Effector memory CD4-positive, alpha-beta T cell (primary cell): Measurements from ENCODE around the gene LSAMP.
"Not testable (repeated sequence)": the region's sequence is repeated elsewhere in the genome, so short reads cannot be mapped to it uniquely, and the experiment has no call there.

ENCODE experiments used
- DNase-seq, 3 donors: peaks; one replicate each; pipeline ENCODE4 v3.0.0-alpha.2; 2020
- H3K27ac ChIP-seq: 2 replicates; pipeline ENCODE4 v1.7.0; 2013; ENCODE audit warnings: mild to moderate bottlenecking, low read length, moderate library complexity; ENCODE audit not compliant: insufficient read depth, poor library complexity, severe bottlenecking
- H3K27me3 ChIP-seq: replicated peaks from 2 replicates; pipeline ENCODE4 v1.7.0; 2013; ENCODE audit warnings: mild to moderate bottlenecking, low read length; ENCODE audit not compliant: insufficient read depth, control insufficient read depth, poor library complexity, severe bottlenecking
- H3K36me3 ChIP-seq: 2 replicates; pipeline ENCODE4 v1.7.0; 2013; ENCODE audit warnings: mild to moderate bottlenecking, low read length, moderate library complexity; ENCODE audit not compliant: control insufficient read depth, insufficient read depth
- H3K4me1 ChIP-seq: 2 replicates; pipeline ENCODE4 v1.7.0; 2013; ENCODE audit warnings: low read length, mild to moderate bottlenecking; ENCODE audit not compliant: control insufficient read depth, insufficient read depth, poor library complexity, severe bottlenecking
- H3K4me3 ChIP-seq: 2 replicates; pipeline ENCODE4 v1.7.0; 2013; ENCODE audit warnings: low read length, low read depth, mild to moderate bottlenecking; ENCODE audit not compliant: insufficient read depth, poor library complexity, severe bottlenecking
- H3K9me3 ChIP-seq: 2 replicates; pipeline ENCODE4 v1.7.0; 2013; ENCODE audit warnings: mild to moderate bottlenecking, low read length, moderate library complexity; ENCODE audit not compliant: control insufficient read depth

Gene LSAMP

DNA sequence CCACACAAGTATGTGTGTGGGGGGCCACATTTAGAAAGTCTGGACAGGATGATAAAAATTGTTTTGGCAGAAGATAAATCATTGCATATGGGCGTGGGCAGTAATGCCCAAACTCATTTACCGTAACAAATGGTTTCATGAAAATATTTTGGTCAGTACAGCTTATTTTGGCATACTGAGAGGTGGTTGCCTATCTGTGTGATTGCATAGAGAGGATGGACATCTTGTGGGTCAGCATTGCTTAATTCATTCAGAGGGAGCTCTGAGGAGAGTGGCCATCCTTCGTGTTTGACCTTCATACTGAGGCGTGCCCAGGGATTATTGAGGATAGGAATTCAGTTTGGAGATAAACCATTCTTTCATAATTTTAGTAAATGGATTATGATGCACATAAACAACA lies 659.5 kb downstream of the LSAMP start:
- no peaks in the 10 kb centered on the region for H3K36me3 ChIP-seq
- H3K27me3 ChIP-seq, result no peaks in the 10 kb centered on the region
- no peak overlapping the region for H3K4me3 ChIP-seq
- H3K9me3 ChIP-seq, result no peaks in the 10 kb centered on the region
- DNase-seq, result no peak
- H3K4me1 ChIP-seq, result no peaks in the 10 kb centered on the region
- H3K27ac ChIP-seq, result no peak overlapping the region

DNA sequence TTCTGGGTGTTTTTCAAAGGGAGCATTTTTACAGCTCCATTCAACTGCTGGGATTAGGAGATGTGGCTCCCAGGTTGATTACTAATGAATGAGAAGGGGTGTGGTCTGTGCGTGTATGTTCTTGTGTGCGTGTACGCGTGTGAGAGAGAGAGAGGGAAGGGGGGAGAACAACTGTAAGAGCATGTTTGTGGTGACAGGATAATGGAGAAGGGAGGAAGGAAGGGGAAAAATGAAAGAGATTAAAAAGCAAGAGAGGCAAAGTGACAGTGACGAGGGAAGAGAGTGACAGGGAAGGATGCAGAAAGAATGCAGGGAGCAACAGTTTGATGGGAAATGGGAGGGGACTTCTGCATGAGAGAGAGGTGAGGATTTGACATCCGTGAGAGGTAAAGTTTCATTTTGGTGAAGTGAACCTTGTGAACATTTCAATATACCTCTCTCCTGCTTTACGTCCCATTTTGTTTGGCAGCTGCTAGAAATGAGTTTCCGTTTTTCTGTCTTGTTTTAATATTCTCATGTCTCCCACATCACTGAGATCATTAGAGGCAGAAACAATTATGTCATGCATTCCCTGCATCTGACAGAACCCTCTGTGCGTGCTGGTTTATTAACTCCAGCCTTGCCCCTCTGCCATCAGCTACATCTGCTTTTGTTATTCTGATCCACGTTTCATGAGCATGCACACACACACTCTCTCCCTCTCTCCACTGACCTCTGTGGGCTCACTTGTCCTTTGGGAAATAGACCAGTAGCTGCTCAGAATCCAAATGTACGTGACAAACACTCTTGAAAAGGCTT lies 660.3 kb downstream of the LSAMP start:
- Histone ChIP-seq H3K27me3 (no peaks in the 10 kb centered on the region), H3K4me3 (peak overlapping the region; percentile 61), H3K4me1 (no peaks in the 10 kb centered on the region), H3K27ac (peak overlapping the region; percentile 92), H3K9me3 (no peaks in the 10 kb centered on the region), H3K36me3 (no peaks in the 10 kb centered on the region)
- DNase-seq, result no peak

DNA sequence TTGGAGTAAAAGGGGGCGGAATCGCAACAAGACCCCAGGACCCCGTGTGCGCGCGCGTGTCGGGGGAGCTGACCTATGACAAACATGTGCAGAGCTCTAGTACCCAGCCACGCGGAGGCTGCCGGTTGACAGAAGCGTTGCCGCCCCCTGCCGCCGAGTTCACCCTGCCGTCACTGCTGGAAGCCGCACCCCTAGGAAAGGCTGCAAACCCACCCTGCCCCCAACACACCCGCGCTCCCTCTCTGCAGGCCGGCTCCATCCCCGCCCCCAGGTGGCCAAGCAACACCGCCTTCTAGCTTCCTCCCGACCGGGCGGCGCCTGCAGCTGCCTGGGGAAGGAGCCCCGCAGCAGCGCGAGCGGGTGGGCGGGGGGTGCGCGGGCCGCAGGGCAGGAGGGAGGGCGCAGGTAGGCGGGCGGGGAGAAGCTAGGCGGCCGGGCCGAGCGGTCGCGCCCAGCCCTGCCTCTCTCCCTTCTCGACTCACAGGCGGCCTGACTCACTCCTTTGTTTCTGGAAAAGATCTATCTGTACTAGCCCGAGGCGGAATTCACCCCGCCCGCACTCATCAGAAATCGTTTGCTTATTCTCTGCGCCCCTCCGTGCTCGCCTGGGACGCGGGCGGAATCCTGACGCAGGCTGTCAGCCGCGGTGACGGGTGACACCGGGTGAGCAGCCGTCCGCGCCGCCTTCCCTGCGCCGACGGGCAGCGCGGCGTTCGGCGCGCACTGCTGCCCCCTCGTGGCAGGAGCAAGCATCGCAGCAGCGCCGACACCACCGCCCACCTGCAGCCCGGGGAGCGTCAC lies 661.1 kb downstream of the LSAMP start:
- H3K27ac ChIP-seq, result peak overlapping the region; percentile 92

DNA sequence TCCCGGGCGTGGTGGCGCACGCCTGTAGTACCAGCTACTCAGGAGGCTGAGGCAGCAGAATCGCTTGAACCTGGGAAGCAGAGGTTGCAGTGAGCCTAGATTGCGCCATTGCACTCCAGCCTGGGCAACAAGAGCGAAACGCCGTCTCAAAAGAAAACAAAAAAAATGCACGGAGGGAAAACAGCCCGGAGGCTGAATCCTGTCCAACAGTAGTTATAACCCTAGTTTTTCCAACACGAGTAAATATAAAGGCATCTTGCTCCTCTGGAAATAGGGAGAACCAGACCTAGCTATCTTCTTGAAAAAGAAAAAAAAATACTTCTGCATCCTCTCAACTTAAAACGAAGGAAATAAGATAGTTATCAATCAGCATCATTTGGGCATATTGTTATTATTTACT lies 661.9 kb downstream of the LSAMP start:
- Histone ChIP-seq H3K4me3 (peak overlapping the region; percentile 61), H3K27ac (peak overlapping the region; percentile 92)
- not testable (repeated sequence) for DNase-seq, H3K36me3 ChIP-seq, H3K27me3 ChIP-seq, H3K4me1 ChIP-seq, H3K9me3 ChIP-seq

More for the DNA sequence above, 661.1 kb downstream of the LSAMP start:
- Histone ChIP-seq H3K4me3 (peak overlapping the region; percentile 61), H3K36me3 (no peaks in the 10 kb centered on the region), H3K27me3 (no peaks in the 10 kb centered on the region), H3K9me3 (no peaks in the 10 kb centered on the region), H3K4me1 (no peaks in the 10 kb centered on the region)
- DNase-seq, result peak; percentile 78 to 88 (median 83)

DNA sequence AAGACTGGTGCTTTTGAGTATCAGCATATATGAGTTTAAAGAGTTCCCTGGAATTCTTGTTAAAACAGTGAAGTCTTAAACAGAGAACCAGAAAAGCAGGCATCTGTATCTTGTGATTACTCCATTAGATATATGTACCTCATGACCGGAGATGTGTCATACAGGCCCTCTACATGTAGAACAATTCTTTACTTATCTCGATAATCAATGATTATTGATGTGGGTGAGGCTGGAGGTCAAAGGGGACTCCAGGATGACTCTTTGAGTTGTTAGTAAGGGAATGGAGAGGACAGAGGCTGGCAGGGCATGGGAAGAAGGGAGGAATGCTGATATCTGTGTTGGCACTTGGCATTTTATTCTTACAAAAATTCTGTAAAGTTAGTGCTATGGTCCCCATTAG lies 666.3 kb downstream of the LSAMP start:
- Histone ChIP-seq H3K36me3 (no peaks in the 10 kb centered on the region), H3K27ac (no peak overlapping the region), H3K4me1 (no peaks in the 10 kb centered on the region), H3K27me3 (no peaks in the 10 kb centered on the region), H3K4me3 (no peak overlapping the region), H3K9me3 (no peaks in the 10 kb centered on the region)
- DNase-seq, result no peak

DNA sequence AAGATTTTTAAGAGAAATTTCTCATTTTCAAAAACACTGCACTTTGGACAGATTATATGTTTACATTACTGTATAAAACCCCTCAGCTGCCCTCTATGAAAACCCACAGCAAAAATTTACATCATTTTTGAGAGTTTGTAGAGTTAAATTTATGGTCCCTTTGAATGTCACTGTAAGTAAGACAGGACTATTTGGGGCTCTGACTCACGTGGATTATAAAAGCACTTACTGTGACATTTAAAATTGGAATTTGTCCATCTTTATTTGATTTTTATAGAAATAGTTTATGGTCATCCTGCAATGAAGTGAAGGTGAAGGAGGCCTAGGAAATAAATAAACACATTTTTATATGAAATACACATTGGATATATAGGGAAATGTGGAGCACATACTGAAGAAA lies 672.3 kb downstream of the LSAMP start:
- Histone ChIP-seq H3K4me3 (no peak overlapping the region), H3K27me3 (no peaks in the 10 kb centered on the region), H3K36me3 (no peaks in the 10 kb centered on the region), H3K9me3 (no peaks in the 10 kb centered on the region), H3K4me1 (no peaks in the 10 kb centered on the region), H3K27ac (no peak overlapping the region)
- no peak for DNase-seq

DNA sequence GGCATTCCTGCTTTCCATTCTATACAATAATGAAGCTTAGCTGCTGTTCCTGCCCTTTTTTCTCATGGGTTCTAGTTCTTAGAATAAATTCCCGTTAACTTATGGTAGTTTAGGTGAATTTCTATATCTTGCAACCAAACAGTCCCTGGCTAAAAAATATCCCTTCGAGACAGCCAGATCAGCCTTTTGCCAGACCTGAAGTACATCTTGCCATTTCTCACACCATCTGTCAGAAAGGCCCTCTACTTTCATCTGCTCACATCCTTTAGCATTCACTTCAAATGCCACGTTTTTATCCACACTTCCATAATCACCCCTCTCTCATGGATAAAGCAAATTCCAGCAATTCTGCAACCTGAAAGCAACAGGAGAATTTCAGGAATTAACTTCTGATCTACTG lies 676.6 kb downstream of the LSAMP start:
- H3K27ac ChIP-seq, result no peak overlapping the region
- no peak overlapping the region for H3K4me3 ChIP-seq

DNA sequence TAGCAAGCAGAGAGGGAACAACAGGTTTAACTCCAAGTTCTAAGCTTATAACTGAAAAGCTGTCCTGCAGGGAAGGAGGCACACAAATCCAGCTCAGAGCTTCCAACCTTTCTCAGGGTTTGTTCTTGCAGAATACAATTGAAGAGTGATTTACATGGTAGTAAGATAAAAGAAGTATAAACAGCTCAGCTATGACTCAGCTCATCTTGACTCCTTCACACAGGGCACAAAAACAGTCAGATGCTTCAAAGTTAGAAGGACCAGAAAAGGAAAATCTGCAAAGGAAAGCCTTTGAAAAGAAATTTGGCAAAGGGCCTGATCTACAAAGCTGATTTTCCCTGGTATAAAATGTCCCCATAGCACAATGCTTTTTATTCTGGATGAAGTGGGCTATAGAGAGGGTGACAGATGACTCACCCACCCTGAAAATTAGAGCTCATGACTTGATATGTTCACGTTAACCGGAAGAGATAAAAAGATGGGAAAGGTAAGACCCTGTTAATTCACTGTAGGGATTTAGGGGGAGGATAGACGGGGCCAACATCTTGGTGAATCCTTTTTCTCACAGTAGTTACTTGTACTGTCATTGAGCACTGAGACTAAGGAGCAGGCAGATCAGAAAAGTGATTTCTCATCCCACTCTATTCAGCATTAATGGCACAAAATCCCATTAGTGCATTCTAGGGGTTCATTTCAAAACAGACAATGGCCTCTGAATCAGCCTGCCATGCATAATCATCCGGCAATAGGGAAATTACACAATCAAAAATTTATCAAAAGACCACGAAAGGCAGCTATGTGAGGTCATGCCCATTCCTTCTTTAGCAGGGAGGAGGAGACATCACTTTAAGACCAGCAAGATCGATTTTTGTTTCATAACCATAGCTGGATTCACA lies 678.5 kb downstream of the LSAMP start:
- H3K36me3 ChIP-seq, result no peaks in the 10 kb centered on the region
- H3K4me1 ChIP-seq, result no peaks in the 10 kb centered on the region
- DNase-seq, result no peak
- no peak overlapping the region for H3K27ac ChIP-seq
- H3K4me3 ChIP-seq, result no peak overlapping the region
- no peaks in the 10 kb centered on the region for H3K9me3 ChIP-seq
- H3K27me3 ChIP-seq, result no peaks in the 10 kb centered on the region

More for the DNA sequence above, 676.6 kb downstream of the LSAMP start:
- H3K9me3 ChIP-seq, result no peaks in the 10 kb centered on the region
- no peaks in the 10 kb centered on the region for H3K36me3 ChIP-seq
- no peak for DNase-seq
- no peaks in the 10 kb centered on the region for H3K4me1 ChIP-seq
- H3K27me3 ChIP-seq, result no peaks in the 10 kb centered on the region

DNA sequence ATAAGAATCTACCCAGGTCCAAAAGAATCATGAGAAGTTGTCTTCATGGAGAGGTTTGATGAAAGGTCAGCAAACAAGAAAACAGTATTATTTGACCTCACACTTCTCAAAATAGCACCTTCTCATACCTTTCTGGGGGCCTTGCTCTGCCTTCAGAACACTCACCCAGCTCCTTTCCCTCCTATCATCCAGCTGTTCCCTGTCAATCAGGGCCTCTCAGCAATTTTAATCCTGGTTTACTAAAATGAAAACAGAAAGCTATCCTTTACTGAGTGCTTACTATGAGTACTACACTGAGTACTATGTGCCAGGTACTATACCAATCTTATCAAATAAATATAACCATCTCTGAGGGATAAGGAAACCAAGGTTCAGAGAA lies 683.4 kb downstream of the LSAMP start:
- no peak overlapping the region for H3K27ac ChIP-seq
- no peaks in the 10 kb centered on the region for H3K27me3 ChIP-seq
- H3K4me1 ChIP-seq, result no peaks in the 10 kb centered on the region
- no peak for DNase-seq
- H3K9me3 ChIP-seq, result no peaks in the 10 kb centered on the region
- H3K36me3 ChIP-seq, result no peaks in the 10 kb centered on the region
- no peak overlapping the region for H3K4me3 ChIP-seq
